ENCODE data around the gene MUC15. TPM values are rescaled to one million over a fixed set of nuclear protein-coding genes. Genes with fewer than 3 reads are reported as not detected.

Gene MUC15
- total and polyA plus RNA-seq, 2 of the 8 experiments (the other 6 are each of a cell fraction or from before 2014, with no cell fraction given), result not detected

GRCh38 chr11:26522912-26523610, 49.0 kb downstream of the MUC15 start (continued):
- TF ChIP-seq CHD7 (IDR thresholded peaks at IDR 0.05; ENCODE audit: insufficient replicate concordance, low read length), result peak; percentile 92
- 0 out of 3 replicates have a peak, but pooled peaks of 1 of the 2 experiments have one; percentile 26 for TF ChIP-seq POLR2A (IDR thresholded peaks at IDR 0.05; ENCODE audit: control extremely low read depth in 1 of 2, low read depth in 2 of 2, low read length in 2 of 2)
